Activated naive CD4-positive, alpha-beta T cell treated with anti-CD3 and anti-CD28 coated beads, Interleukin-2, amount 10 ng/mL, durations not matched to agents 7 days and 5 days (primary cell): ENCODE results near the gene TOMM22.

ENCODE experiments used
- CTCF ChIA-PET: fragments of 350-600 bp; sonication (Branson Sonifier 250); formaldehyde crosslinking; loops from one replicate; lab custom pipeline; 2021; ENCODE audit warnings: antibody characterized with exemption; lab: Charles Lee
- DNase-seq: peaks from one replicate; pipeline ENCODE4 v3.0.0-alpha.2; 2020
- H3K27ac Mint-ChIP-seq: one replicate; pipeline ENCODE4 v1.8.0; 2021; ENCODE audit warnings: mild to moderate bottlenecking, moderate library complexity, mixed read lengths
- H3K27me3 Mint-ChIP-seq: one replicate; pipeline ENCODE4 v1.8.0; 2021; ENCODE audit warnings: mild to moderate bottlenecking, mixed read lengths
- H3K36me3 Mint-ChIP-seq: one replicate; pipeline ENCODE4 v1.8.0; 2021; ENCODE audit warnings: mixed read lengths
- H3K4me1 Mint-ChIP-seq: one replicate; pipeline ENCODE4 v1.8.0; 2021; ENCODE audit warnings: mixed read lengths
- H3K4me3 Mint-ChIP-seq: one replicate; pipeline ENCODE4 v1.8.0; 2021; ENCODE audit warnings: mild to moderate bottlenecking, moderate library complexity, mixed read lengths
- H3K9me3 Mint-ChIP-seq: one replicate; pipeline ENCODE4 v1.8.0; 2021; ENCODE audit warnings: mixed read lengths

TOMM22 gene

DNA sequence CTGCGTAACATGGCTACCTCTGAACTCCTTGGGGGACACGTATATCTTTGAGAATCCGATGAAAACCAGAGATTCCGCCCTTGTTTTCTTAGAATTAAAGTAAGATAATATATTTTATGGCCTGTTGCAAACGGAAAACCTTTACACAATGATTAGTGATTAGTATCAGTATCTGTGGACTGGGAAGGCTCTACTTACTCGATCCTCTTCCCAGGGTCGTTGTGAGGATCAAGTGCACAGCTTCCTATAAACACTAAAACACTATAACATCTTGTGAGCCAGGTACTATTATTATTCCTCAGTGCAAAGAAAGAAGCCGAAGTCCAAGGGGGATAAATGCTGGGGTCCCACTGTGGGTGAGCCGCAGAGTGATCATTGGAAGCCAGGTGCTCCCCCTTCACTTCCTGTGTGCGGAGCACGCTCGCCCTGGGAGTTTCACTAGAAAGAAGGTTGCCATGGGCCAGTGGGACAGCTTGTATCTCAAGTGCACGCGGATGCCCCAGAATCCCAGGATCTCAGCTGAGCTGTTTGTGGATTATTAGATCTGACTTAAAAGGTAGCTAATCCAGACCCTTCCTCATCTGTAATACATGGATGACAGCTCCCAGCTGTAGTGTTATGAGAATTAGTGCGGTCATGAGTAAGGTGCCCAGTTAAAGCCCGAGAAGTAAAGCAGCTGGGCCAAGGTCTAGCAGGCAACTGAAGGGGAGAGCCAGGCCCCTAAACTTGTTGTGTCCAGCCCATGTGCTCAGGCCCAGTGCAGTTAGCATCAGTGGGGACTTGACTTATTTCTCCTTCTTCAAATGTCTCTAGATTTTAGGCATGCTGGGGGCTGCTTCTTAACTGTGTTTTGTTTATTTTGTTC, 24.5 kb upstream of the TOMM22 start:
- peaks cover 27% of the 10 kb centered on the region for H3K4me1 Mint-ChIP-seq
- H3K36me3 Mint-ChIP-seq: no peaks in the 10 kb centered on the region
- H3K27ac Mint-ChIP-seq: peak overlapping the region; percentile 94
- H3K4me3 Mint-ChIP-seq: peak overlapping the region; percentile 93
- H3K9me3 Mint-ChIP-seq: no peaks in the 10 kb centered on the region
- peak; percentile 59 for DNase-seq
- no peaks in the 10 kb centered on the region for H3K27me3 Mint-ChIP-seq
- CTCF ChIA-PET: interaction anchor here (0.9 kb wide), 1 partner anchor 25 kb away, joined by 3 read pairs; the partner anchor contains the start of gene TOMM22

- no peaks in the 10 kb centered on the region for H3K4me1 Mint-ChIP-seq
- no peak for DNase-seq
- peaks cover 6% of the 10 kb centered on the region for H3K27me3 Mint-ChIP-seq
- no peak overlapping the region for H3K4me3 Mint-ChIP-seq
- CTCF ChIA-PET: no interaction called here
- no peaks in the 10 kb centered on the region for H3K9me3 Mint-ChIP-seq
- peaks cover 14% of the 10 kb centered on the region for H3K36me3 Mint-ChIP-seq
- no peak overlapping the region for H3K27ac Mint-ChIP-seq
These were observed 6.9 kb upstream of the TOMM22 start for GRCh38 chr22:38674888-38675287.

- H3K36me3 Mint-ChIP-seq: peaks cover 11% of the 10 kb centered on the region
- H3K4me1 Mint-ChIP-seq: no peaks in the 10 kb centered on the region
- H3K4me3 Mint-ChIP-seq: no peak overlapping the region
- CTCF ChIA-PET: no interaction called here
- H3K9me3 Mint-ChIP-seq: no peaks in the 10 kb centered on the region
- H3K27me3 Mint-ChIP-seq: peaks cover 6% of the 10 kb centered on the region
- no peak overlapping the region for H3K27ac Mint-ChIP-seq
- no peak for DNase-seq
These were observed 5.9 kb upstream of the TOMM22 start for GRCh38 chr22:38675833-38676232.

DNA sequence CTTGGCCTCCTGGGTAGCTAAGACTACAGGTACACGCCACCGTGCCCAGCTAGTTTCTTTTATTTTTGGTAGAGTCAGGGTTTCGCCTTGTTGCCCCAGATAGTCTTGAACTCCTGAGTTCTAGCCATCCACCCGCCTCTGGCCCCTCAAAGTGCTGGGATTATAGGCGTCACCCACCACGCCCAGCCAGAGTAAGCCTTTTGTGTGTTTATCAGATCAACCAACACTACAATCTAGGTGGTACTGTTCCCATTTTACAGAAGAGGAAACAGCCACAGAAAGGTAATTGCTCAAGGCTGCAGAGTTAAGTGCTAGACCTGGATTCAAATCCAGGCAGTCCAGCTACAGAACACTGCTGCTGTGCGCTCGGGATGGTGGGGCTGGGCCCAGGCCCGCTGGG, 3.1 kb downstream of the TOMM22 start:
- H3K4me1 Mint-ChIP-seq: peaks cover 26% of the 10 kb centered on the region
- no peak overlapping the region for H3K27ac Mint-ChIP-seq
- H3K9me3 Mint-ChIP-seq: no peaks in the 10 kb centered on the region
- DNase-seq: no peak
- H3K36me3 Mint-ChIP-seq: peaks cover 49% of the 10 kb centered on the region
- CTCF ChIA-PET: no interaction called here
- no peaks in the 10 kb centered on the region for H3K27me3 Mint-ChIP-seq
- H3K4me3 Mint-ChIP-seq: no peak overlapping the region

DNA sequence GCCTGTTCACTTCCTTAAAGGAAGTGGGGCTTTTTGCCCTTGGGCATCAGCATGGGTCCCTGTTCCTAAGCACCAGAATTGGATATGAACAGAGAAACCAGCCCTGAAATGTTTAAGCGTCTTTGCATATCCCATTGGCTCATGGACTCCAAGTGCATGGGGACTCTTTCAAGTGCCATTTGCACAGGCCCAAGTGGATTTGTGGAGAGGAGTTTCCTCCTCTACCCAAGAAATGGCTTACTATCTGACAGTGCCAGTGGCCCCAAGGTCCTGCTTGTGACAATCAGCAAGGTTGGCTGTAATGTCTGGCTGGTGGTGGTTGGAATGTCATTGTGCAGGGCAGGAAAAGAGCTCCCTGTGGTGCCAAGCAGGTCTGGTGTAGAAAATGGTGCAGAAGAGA, 4.0 kb downstream of the TOMM22 start:
- Mint-ChIP-seq H3K4me1 (peaks cover 26% of the 10 kb centered on the region), H3K27ac (no peak overlapping the region), H3K36me3 (peaks cover 51% of the 10 kb centered on the region), H3K9me3 (no peaks in the 10 kb centered on the region), H3K27me3 (no peaks in the 10 kb centered on the region), H3K4me3 (no peak overlapping the region)
- CTCF ChIA-PET: no interaction called here
- DNase-seq: no peak

DNA sequence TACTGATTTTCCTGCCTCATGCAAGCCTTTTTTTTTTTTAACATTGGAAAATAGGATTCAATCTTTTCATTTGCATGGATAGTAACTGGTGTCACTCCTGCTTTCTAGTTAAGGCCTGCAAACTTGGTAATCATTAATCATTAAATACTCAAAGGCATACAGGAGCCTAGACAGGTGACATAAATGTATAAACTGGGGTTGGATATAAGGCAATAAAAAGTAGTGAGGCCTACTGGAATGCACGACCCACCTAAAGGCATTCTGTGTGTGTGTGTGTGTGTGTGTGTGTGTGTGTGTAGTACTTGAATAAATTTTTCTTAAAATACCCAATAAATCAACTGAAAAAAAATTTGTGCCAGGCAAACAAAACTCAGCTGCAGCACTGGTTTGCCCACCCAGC, 7.9 kb downstream of the TOMM22 start:
- Mint-ChIP-seq H3K4me3 (no peak overlapping the region), H3K4me1 (peaks cover 6% of the 10 kb centered on the region), H3K27ac (no peak overlapping the region), H3K36me3 (peaks cover 48% of the 10 kb centered on the region), H3K9me3 (no peaks in the 10 kb centered on the region), H3K27me3 (no peaks in the 10 kb centered on the region)
- no peak for DNase-seq
- CTCF ChIA-PET: no interaction called here

- no peak overlapping the region for H3K4me3 Mint-ChIP-seq
- H3K4me1 Mint-ChIP-seq: peaks cover 45% of the 10 kb centered on the region
- H3K9me3 Mint-ChIP-seq: no peaks in the 10 kb centered on the region
- peaks cover 49% of the 10 kb centered on the region for H3K36me3 Mint-ChIP-seq
- no peak for DNase-seq
- no peaks in the 10 kb centered on the region for H3K27me3 Mint-ChIP-seq
- CTCF ChIA-PET: interaction anchor here (2.1 kb wide), 1 partner anchor 12 kb away, joined by 7 read pairs; the partner anchor contains the start of gene TOMM22
- no peak overlapping the region for H3K27ac Mint-ChIP-seq
These were observed 12.3 kb downstream of the TOMM22 start for GRCh38 chr22:38694049-38694448.

DNA sequence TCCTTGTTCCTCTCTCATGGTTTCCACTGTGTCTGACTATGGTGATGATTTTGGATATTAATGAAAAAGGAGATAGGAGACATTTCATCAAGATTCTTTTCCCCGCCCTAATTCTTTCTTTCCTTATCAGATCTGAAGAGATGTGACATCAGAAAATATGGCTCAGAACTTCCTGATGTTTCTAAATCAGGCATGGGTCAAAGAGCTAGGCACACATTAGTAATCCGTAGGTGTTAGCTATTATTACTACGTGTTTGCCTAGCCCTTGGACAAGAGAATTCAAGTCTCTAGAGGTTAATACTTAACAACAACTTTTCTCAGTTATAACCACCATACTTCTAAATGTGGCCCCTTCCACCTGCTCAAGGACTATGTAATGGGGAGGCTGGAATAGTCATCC, 13.2 kb downstream of the TOMM22 start:
- Mint-ChIP-seq H3K27ac (peak overlapping the region; percentile 1), H3K36me3 (peaks cover 50% of the 10 kb centered on the region), H3K4me3 (no peak overlapping the region), H3K9me3 (no peaks in the 10 kb centered on the region), H3K4me1 (peaks cover 54% of the 10 kb centered on the region), H3K27me3 (no peaks in the 10 kb centered on the region)
- CTCF ChIA-PET: interaction anchor here (2.1 kb wide), 1 partner anchor 13 kb away, joined by 7 read pairs; the partner anchor contains the start of gene TOMM22
- DNase-seq: no peak

- H3K9me3 Mint-ChIP-seq: no peaks in the 10 kb centered on the region
- H3K36me3 Mint-ChIP-seq: peaks cover 48% of the 10 kb centered on the region
- DNase-seq: peak; percentile 50
- CTCF ChIA-PET: interaction anchor here (1.7 to 4.7 kb wide), 2 partner anchors 10 to 14 kb away, joined by 4 to 30 read pairs; partner anchors contain the start of gene TOMM22
- H3K4me3 Mint-ChIP-seq: peak overlapping the region; percentile 58
- H3K27ac Mint-ChIP-seq: peak overlapping the region; percentile 93
- H3K4me1 Mint-ChIP-seq: peaks cover 62% of the 10 kb centered on the region
- H3K27me3 Mint-ChIP-seq: peaks cover 9% of the 10 kb centered on the region
These were observed 15.1 kb downstream of the TOMM22 start for GRCh38 chr22:38696606-38697424.

GRCh38 chr22:38697425-38698089, 15.8 kb downstream of the TOMM22 start:
- Mint-ChIP-seq H3K4me3 (peak overlapping the region; percentile 58), H3K9me3 (no peaks in the 10 kb centered on the region), H3K4me1 (peaks cover 63% of the 10 kb centered on the region), H3K27me3 (peaks cover 9% of the 10 kb centered on the region), H3K36me3 (peaks cover 48% of the 10 kb centered on the region), H3K27ac (peak overlapping the region; percentile 93)
- CTCF ChIA-PET: interaction anchor here (1.7 to 4.7 kb wide), 2 partner anchors 9 to 15 kb away, joined by 4 to 30 read pairs; partner anchors contain the start of gene TOMM22
- DNase-seq: no peak

DNA sequence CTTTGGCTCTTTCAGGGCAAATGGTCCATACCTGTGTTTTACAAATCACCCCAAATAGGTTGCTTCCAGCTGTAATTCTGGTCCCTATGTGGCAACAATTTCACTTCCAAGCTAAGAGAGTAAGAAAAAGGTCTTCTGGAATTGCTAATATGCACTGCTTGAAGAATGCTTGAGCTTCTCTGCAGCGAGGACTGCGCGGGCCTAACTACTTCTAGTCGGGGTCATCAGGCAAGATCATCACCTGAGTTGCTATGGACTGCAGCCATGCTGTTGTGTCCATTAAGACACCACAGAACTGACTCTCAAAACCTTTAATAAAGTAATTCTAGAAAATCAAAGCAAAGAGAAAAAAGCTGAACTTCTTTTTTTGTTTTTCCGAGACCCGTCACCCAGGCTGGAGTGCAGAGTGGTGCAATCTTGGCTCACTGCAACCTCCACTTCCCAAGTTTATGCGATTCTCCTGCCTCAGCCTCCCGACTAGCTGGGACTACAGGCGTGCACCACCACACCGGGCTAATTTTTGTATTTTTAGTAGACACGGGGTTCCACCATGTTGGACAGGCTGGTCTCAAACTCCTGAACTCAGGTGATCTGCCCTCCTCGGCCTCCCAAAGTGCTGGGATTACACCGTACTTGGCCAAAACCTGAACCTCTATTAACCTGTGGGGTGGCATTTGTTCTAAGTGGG, 16.8 kb downstream of the TOMM22 start:
- CTCF ChIA-PET: interaction anchor here (1.3 to 4.7 kb wide), 2 partner anchors 11 to 16 kb away, joined by 3 to 30 read pairs; partner anchors contain the start of gene TOMM22
- no peak for DNase-seq
- no peaks in the 10 kb centered on the region for H3K9me3 Mint-ChIP-seq
- peaks cover 41% of the 10 kb centered on the region for H3K36me3 Mint-ChIP-seq
- peak overlapping the region; percentile 81 for H3K4me3 Mint-ChIP-seq
- peaks cover 59% of the 10 kb centered on the region for H3K4me1 Mint-ChIP-seq
- peaks cover 9% of the 10 kb centered on the region for H3K27me3 Mint-ChIP-seq
- H3K27ac Mint-ChIP-seq: peak overlapping the region; percentile 93

- DNase-seq: no peak
- Mint-ChIP-seq H3K27ac (peak overlapping the region; percentile 93), H3K4me1 (peaks cover 62% of the 10 kb centered on the region), H3K4me3 (peak overlapping the region; percentile 81), H3K9me3 (no peaks in the 10 kb centered on the region), H3K36me3 (peaks cover 39% of the 10 kb centered on the region), H3K27me3 (peaks cover 9% of the 10 kb centered on the region)
- CTCF ChIA-PET: interaction anchor here (1.3 to 4.7 kb wide), 2 partner anchors 10 to 17 kb away, joined by 3 to 30 read pairs; partner anchors contain the start of gene TOMM22
These were observed 17.4 kb downstream of the TOMM22 start for GRCh38 chr22:38699143-38699542.

- DNase-seq: no peak
- Mint-ChIP-seq H3K36me3 (peaks cover 35% of the 10 kb centered on the region), H3K4me1 (peaks cover 66% of the 10 kb centered on the region), H3K27me3 (peaks cover 9% of the 10 kb centered on the region), H3K27ac (peak overlapping the region; percentile 93), H3K9me3 (no peaks in the 10 kb centered on the region), H3K4me3 (peak overlapping the region; percentile 81)
- CTCF ChIA-PET: interaction anchor here (1.3 to 4.7 kb wide), 2 partner anchors 9 to 17 kb away, joined by 3 to 30 read pairs; partner anchors contain the start of gene TOMM22
These were observed 18.0 kb downstream of the TOMM22 start for GRCh38 chr22:38699784-38700183.
